H1 (cell line): ENCODE measurements around the gene SEC14L5. TPM values are rescaled to one million over a fixed set of nuclear protein-coding genes. Genes with fewer than 3 reads are reported as not detected.

Source experiments
- CTCF ChIA-PET: fragments of 300-600 bp; sonication (Branson Sonifier 250); formaldehyde crosslinking; loops from one replicate; lab custom pipeline; 2021; ENCODE audit not compliant: partially characterized antibody; lab: Charles Lee
- POLR2A ChIA-PET: fragments of 300-600 bp; sonication (Branson Sonifier 250); formaldehyde crosslinking; loops from one replicate; lab custom pipeline; 2021; ENCODE audit warnings: inconsistent platforms; ENCODE audit not compliant: partially characterized antibody; lab: Charles Lee
- DNase-seq, 2 experiments: peaks; one replicate each; pipeline versions ENCODE4 v3.0.0 to v3.0.0-alpha.2; 2010 to 2022; ENCODE audit warnings: low spot score in 2 of 2, low read depth in 1 of 2, mixed read lengths in 1 of 2
- FAIRE-seq: peaks from 2 replicates; lab custom pipeline; 2011; peaks lifted over from hg19 to GRCh38; lab: Jason Lieb, UNC
- H2AFZ ChIP-seq: 2 replicates; pipeline ENCODE4 v1.8.1; 2012; ENCODE audit warnings: low read length, inconsistent platforms
- H2AK5ac ChIP-seq: 2 replicates; pipeline ENCODE4 v1.6.1; 2013; ENCODE audit warnings: low read depth, low read length
- H2BK120ac ChIP-seq: replicated peaks from 2 replicates; pipeline ENCODE3; 2013; ENCODE audit warnings: low read depth, low read length, inconsistent platforms
- H2BK12ac ChIP-seq: 2 replicates; pipeline ENCODE4 v1.6.1; 2013; ENCODE audit warnings: low read depth, low read length
- H2BK15ac ChIP-seq: 2 replicates; pipeline ENCODE4 v1.6.1; 2013; ENCODE audit warnings: low read length
- H2BK20ac ChIP-seq: 2 replicates; pipeline ENCODE4 v1.6.1; 2013; ENCODE audit warnings: low read length
- H2BK5ac ChIP-seq: 2 replicates; pipeline ENCODE4 v1.6.1; 2013; ENCODE audit warnings: low read depth, low read length
- H3K14ac ChIP-seq: 2 replicates; pipeline ENCODE4 v1.6.1; 2013; ENCODE audit warnings: inconsistent platforms; ENCODE audit not compliant: insufficient read length
- H3K18ac ChIP-seq: 2 replicates; pipeline ENCODE4 v1.6.1; 2013; ENCODE audit warnings: low read length; ENCODE audit errors: extremely low read depth
- H3K23ac ChIP-seq: 2 replicates; pipeline ENCODE4 v1.6.1; 2013; ENCODE audit warnings: inconsistent platforms; ENCODE audit not compliant: insufficient read length
- H3K23me2 ChIP-seq: 2 replicates; pipeline ENCODE4 v1.6.1; 2013; ENCODE audit warnings: low read depth, low read length
- H3K27ac ChIP-seq: 2 replicates; pipeline ENCODE4 v1.6.1; 2011; ENCODE audit warnings: low read depth, low read length, inconsistent platforms
- H3K27me3 ChIP-seq, 4 experiments: replicated peaks in 1 of 4; 1 replicate in 1 of 4; 2 replicates in 3 of 4; pipeline versions ENCODE4 v1.6.1 to v1.8.1; 2011 to 2013; ENCODE audit warnings: low read length in 3 of 4, mild to moderate bottlenecking in 3 of 4, inconsistent platforms in 2 of 4, mixed read lengths in 2 of 4, moderate library complexity in 1 of 4; ENCODE audit not compliant: control insufficient read depth in 3 of 4, insufficient read depth in 3 of 4; ENCODE audit errors: extremely low read depth in 1 of 4
- H3K36me3 ChIP-seq, 4 experiments: 2 replicates each; pipeline versions ENCODE4 v1.6.1 to v1.8.1; 2011 to 2013; ENCODE audit warnings: mild to moderate bottlenecking in 4 of 4, low read length in 3 of 4, moderate library complexity in 2 of 4, control low read depth in 1 of 4, inconsistent platforms in 1 of 4; ENCODE audit not compliant: insufficient read depth in 4 of 4, control insufficient read depth in 2 of 4
- H3K4ac ChIP-seq: replicated peaks from 2 replicates; pipeline ENCODE3; 2013; ENCODE audit warnings: low read length, low read depth, mixed read lengths, inconsistent platforms; ENCODE audit not compliant: insufficient read length
- H3K4me1 ChIP-seq, 4 experiments: replicated peaks in 1 of 4; 1 replicate in 1 of 4; 2 replicates in 3 of 4; pipeline versions ENCODE4 v1.6.1 to v1.8.1; 2011 to 2013; ENCODE audit warnings: low read length in 3 of 4, inconsistent platforms in 2 of 4, mixed read lengths in 1 of 4; ENCODE audit not compliant: insufficient read depth in 4 of 4, control insufficient read depth in 3 of 4
- H3K4me2 ChIP-seq, 2 experiments: 2 replicates each; pipeline versions ENCODE4 v1.6.1 to v1.8.1; 2011 to 2013; ENCODE audit warnings: low read depth in 2 of 2, low read length in 2 of 2, control low read depth in 1 of 2, inconsistent platforms in 1 of 2, mild to moderate bottlenecking in 1 of 2; ENCODE audit not compliant: insufficient read depth in 1 of 2
- H3K4me3 ChIP-seq, 4 experiments: fragments of 200-600, 300-600 bp in 1 of 4; sonication (generic), shearing (Covaris generic), sonication (Bioruptor Twin) in 1 of 4; 2 replicates each; pipeline versions ENCODE4 v1.5.1 to v1.8.1; 2011 to 2016; ENCODE audit warnings: low read length in 4 of 4, low read depth in 3 of 4, control low read depth in 2 of 4, inconsistent platforms in 2 of 4, mild to moderate bottlenecking in 2 of 4, mixed read lengths in 1 of 4, moderate library complexity in 1 of 4; ENCODE audit not compliant: insufficient read depth in 2 of 4; ENCODE audit errors: extremely low read depth in 1 of 4
- H3K56ac ChIP-seq: replicated peaks from 2 replicates; pipeline ENCODE3; 2013; ENCODE audit warnings: low read depth, mild to moderate bottlenecking, mixed read lengths, low read length, inconsistent platforms; ENCODE audit not compliant: insufficient read length
- H3K79me1 ChIP-seq: 2 replicates; pipeline ENCODE4 v1.6.1; 2013; ENCODE audit warnings: low read depth, low read length, control low read depth
- H3K79me2 ChIP-seq, 2 experiments: 2 replicates each; pipeline versions ENCODE4 v1.6.1 to v1.8.1; 2012 to 2013; ENCODE audit warnings: low read length in 2 of 2, mild to moderate bottlenecking in 2 of 2, inconsistent platforms in 1 of 2; ENCODE audit not compliant: insufficient read depth in 2 of 2, control insufficient read depth in 1 of 2
- H3K9ac ChIP-seq, 4 experiments: replicated peaks in 1 of 4; 1 replicate in 1 of 4; 2 replicates in 3 of 4; pipeline versions ENCODE4 v1.6.1 to v1.8.1; 2011 to 2013; ENCODE audit warnings: low read depth in 3 of 4, low read length in 3 of 4, control low read depth in 2 of 4, mild to moderate bottlenecking in 2 of 4, moderate library complexity in 2 of 4, inconsistent platforms in 1 of 4; ENCODE audit errors: extremely low read depth in 1 of 4
- H3K9me3 ChIP-seq, 2 experiments: 2 replicates each; pipeline versions ENCODE4 v1.6.1 to v1.8.1; 2012 to 2013; ENCODE audit warnings: mild to moderate bottlenecking in 2 of 2, moderate library complexity in 2 of 2, control low read depth in 1 of 2, inconsistent platforms in 1 of 2, low read depth in 1 of 2, low read length in 1 of 2, mixed read lengths in 1 of 2; ENCODE audit not compliant: insufficient read depth in 2 of 2
- H4K20me1 ChIP-seq, 2 experiments: replicated peaks in 1 of 2; 2 replicates each; pipeline versions ENCODE3 to v1.8.1; 2011 to 2013; ENCODE audit warnings: inconsistent platforms in 2 of 2, low read length in 2 of 2, mild to moderate bottlenecking in 1 of 2; ENCODE audit not compliant: insufficient read depth in 2 of 2, control insufficient read depth in 1 of 2
- H4K5ac ChIP-seq: 2 replicates; pipeline ENCODE4 v1.6.1; 2013; ENCODE audit warnings: low read length, low read depth, mixed read lengths, inconsistent platforms; ENCODE audit not compliant: insufficient read length
- H4K8ac ChIP-seq: 2 replicates; pipeline ENCODE4 v1.8.0; 2013; ENCODE audit warnings: mild to moderate bottlenecking, moderate library complexity, low read length, inconsistent platforms; ENCODE audit not compliant: insufficient read depth; ENCODE audit errors: extremely low read depth
- H4K91ac ChIP-seq: replicated peaks from 2 replicates; pipeline ENCODE3; 2013; ENCODE audit warnings: low read length, mixed read lengths, inconsistent platforms; ENCODE audit not compliant: insufficient read length
- ASH2L ChIP-seq: fragments of 200-600, 300-600 bp; sonication (generic); IDR thresholded peaks from one replicate; pipeline ENCODE4 v1.7.1; 2017; ENCODE audit warnings: low read length
- BACH1 ChIP-seq: IDR thresholded peaks from 2 replicates; pipeline ENCODE4 v1.6.1; 2012; ENCODE audit warnings: low read length, improper control_type of control experiment
- CEBPB ChIP-seq: IDR thresholded peaks from 2 replicates; pipeline ENCODE4 v1.6.1; 2012; ENCODE audit warnings: low read depth, low read length
- EP300 ChIP-seq, 2 experiments: IDR thresholded peaks; 1 replicate in 1 of 2; 2 replicates in 1 of 2; pipeline ENCODE4 v1.6.1; 2011 to 2012; ENCODE audit warnings: low read depth in 2 of 2, low read length in 2 of 2, mild to moderate bottlenecking in 2 of 2, borderline replicate concordance in 1 of 2, inconsistent platforms in 1 of 2, moderate library complexity in 1 of 2
- GABPA ChIP-seq: IDR thresholded peaks from 2 replicates; pipeline ENCODE4 v1.6.1; 2011; ENCODE audit warnings: mild to moderate bottlenecking, low read length, moderate library complexity, borderline replicate concordance; ENCODE audit not compliant: insufficient read depth
- HDAC2 ChIP-seq, 2 experiments: fragments of 300-600 bp in 1 of 2; sonication (generic) in 1 of 2; IDR thresholded peaks; 2 replicates each; pipeline ENCODE4 v1.6.1; 2011 to 2012; ENCODE audit warnings: low read depth in 2 of 2, low read length in 2 of 2, mild to moderate bottlenecking in 2 of 2, moderate library complexity in 2 of 2, borderline replicate concordance in 1 of 2, inconsistent platforms in 1 of 2
- HDAC6 ChIP-seq: IDR thresholded peaks from one replicate; pipeline ENCODE4 v1.7.1; 2012; ENCODE audit warnings: low read depth, mild to moderate bottlenecking, inconsistent platforms, low read length, moderate library complexity
- MAFK ChIP-seq: IDR thresholded peaks from 2 replicates; pipeline ENCODE4 v1.6.1; 2012; ENCODE audit warnings: low read depth, mild to moderate bottlenecking, improper control_type of control experiment, low read length
- POLR2A ChIP-seq, 2 experiments: IDR thresholded peaks; 1 replicate in 1 of 2; 2 replicates in 1 of 2; pipeline ENCODE4 v1.6.1; 2011; ENCODE audit warnings: low read depth in 2 of 2, low read length in 2 of 2, mild to moderate bottlenecking in 2 of 2; ENCODE audit errors: control extremely low read depth in 1 of 2
- RFX5 ChIP-seq: IDR thresholded peaks from 2 replicates; pipeline ENCODE4 v1.6.1; 2011; ENCODE audit warnings: low read depth, low read length, improper control_type of control experiment, borderline replicate concordance
- SRF ChIP-seq: IDR thresholded peaks from 2 replicates; pipeline ENCODE4 v1.6.1; 2011; ENCODE audit warnings: mild to moderate bottlenecking, low read depth, low read length, moderate library complexity
- TAF1 ChIP-seq: IDR thresholded peaks from 2 replicates; pipeline ENCODE4 v1.6.1; 2011; ENCODE audit warnings: mild to moderate bottlenecking, low read depth, low read length
- TCF12 ChIP-seq: IDR thresholded peaks from 2 replicates; pipeline ENCODE4 v1.6.1; 2011; ENCODE audit warnings: low read depth, mild to moderate bottlenecking, low read length
- TEAD4 ChIP-seq: IDR thresholded peaks from 2 replicates; pipeline ENCODE4 v1.6.1; 2012; ENCODE audit warnings: low read depth, low read length, inconsistent platforms, mixed read lengths
- WGBS, 2 experiments: shearing (Covaris generic) in 1 of 2; methylation state at CpG; one replicate each; pipeline versions ENCODE4 v1.1.6 to v1.1.7; 2013 to 2015; ENCODE audit warnings: low lambda C conversion rate in 2 of 2, mixed read lengths in 2 of 2, inconsistent platforms in 1 of 2, low coverage in 1 of 2, missing lambda C conversion rate in 1 of 2; ENCODE audit not compliant: insufficient replicate concordance in 2 of 2, insufficient coverage in 1 of 2, insufficient read length in 1 of 2; ENCODE audit errors: extremely low coverage in 1 of 2, missing lambda C conversion rate in 1 of 2; 5-methylcytosine and 5-hydroxymethylcytosine counted together
- polyA plus RNA-seq, 7 experiments: library from polyadenylated mRNA; depleted of rRNA in 3 of 7; stranded (reverse) in 5 of 7; unstranded in 2 of 7; fragments of >200 nt in 5 of 7; fragments of 200-250 nt in 2 of 7; gene quantifications; 1 replicate in 5 of 7; 2 replicates in 1 of 7; 4 replicates in 1 of 7; pipeline versions ENCODE4 v1.2.1 to v1.2.3, GENCODE V29; 2011 to 2013; ENCODE audit warnings: missing spikeins in 2 of 7, mixed read lengths in 2 of 7
- total RNA-seq: library from RNA; stranded (reverse); fragmentation: NEBNext Ultra II Directional; extraction: Animal tissue kit (Norgen Biotek cat#: 25700); gene quantifications from 2 replicates; pipeline ENCODE4 v1.2.1, GENCODE V29; 2021
- TF ChIP-seq, protein P1 (sequence below): IDR thresholded peaks from 2 replicates; pipeline ENCODE4 v1.6.1; 2012; ENCODE audit warnings: inconsistent platforms

SEC14L5 gene
- total and polyA plus RNA-seq, 2 of the 8 experiments (the other 6 are each of a cell fraction or from before 2014, with no cell fraction given) = 1.9 to 3.0 TPM

DNA sequence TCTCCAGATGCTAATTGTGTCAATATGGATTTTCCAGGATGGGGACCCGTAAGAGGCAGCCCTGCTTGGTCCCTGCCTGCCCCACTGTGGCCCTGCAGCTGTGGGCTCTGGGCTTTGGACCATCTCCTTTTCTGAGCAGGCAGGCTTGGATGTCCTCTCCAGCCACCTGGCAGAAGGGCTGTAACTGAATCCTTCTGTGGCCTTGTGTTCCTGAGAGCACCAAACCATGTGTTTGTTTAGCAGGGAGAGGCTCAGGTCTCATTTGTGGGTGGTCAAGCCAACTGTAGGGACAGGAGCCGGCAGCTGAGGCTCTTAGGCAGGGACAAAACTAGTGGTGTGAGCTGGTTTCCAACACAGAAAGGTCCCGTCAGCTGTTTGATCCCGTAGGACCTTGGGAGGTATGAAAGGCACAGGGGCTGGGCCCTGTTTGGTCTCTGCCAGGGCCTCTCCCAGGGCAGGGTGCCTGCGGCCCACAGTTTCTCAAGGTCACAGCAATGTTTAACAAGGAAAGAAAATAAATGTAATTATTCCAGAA lies 18.5 kb downstream of the SEC14L5 start:
- H3K9ac ChIP-seq = no peak overlapping the region
- H2BK5ac ChIP-seq = no peak overlapping the region
- no peak overlapping the region for H3K14ac ChIP-seq
- H4K20me1 ChIP-seq = no peaks in the 10 kb centered on the region
- no peaks in the 10 kb centered on the region for H3K79me2 ChIP-seq
- H2BK20ac ChIP-seq = no peak overlapping the region
- ChIA-PET CTCF (interaction anchor here (0.9 kb wide), 1 partner anchor 109 kb away, joined by 4 read pairs; no protein-coding TSS in a partner anchor), POLR2A (no interaction called here)
- no peaks in the 10 kb centered on the region for H3K79me1 ChIP-seq
- H4K91ac ChIP-seq = no peak overlapping the region
- H2BK120ac ChIP-seq = no peak overlapping the region
- no peak overlapping the region for H3K4me3 ChIP-seq
- WGBS, 2 experiments = 94% methylated on average over 5 of the region's 5 CpGs; no CpG with 5 or more reads in 1 of the 2 experiments
- H3K4ac ChIP-seq = no peak overlapping the region
- H4K5ac ChIP-seq = no peak overlapping the region
- no peaks in the 10 kb centered on the region for H3K36me3 ChIP-seq
- H2BK15ac ChIP-seq = no peak overlapping the region
- no peak overlapping the region for H3K56ac ChIP-seq
- H2AFZ ChIP-seq = no peak overlapping the region
- no peaks in the 10 kb centered on the region for H3K23me2 ChIP-seq
- no peak overlapping the region for H3K23ac ChIP-seq
- H3K27me3 ChIP-seq = no peaks in the 10 kb centered on the region
- H4K8ac ChIP-seq = no peak overlapping the region
- H3K4me2 ChIP-seq = no peak overlapping the region
- H3K4me1 ChIP-seq = peaks cover 0 to 4% (median 0%) of the 10 kb centered on the region in 4 experiments; a peak in 2 of 7 replicates
- no peak overlapping the region for H2AK5ac ChIP-seq
- no peak overlapping the region for H3K27ac ChIP-seq
- FAIRE-seq (no peak), DNase-seq (no peak)
- H3K9me3 ChIP-seq = no peaks in the 10 kb centered on the region
- no peak overlapping the region for H3K18ac ChIP-seq
- H2BK12ac ChIP-seq = 0 out of 2 replicates have a peak overlapping the region, but pooled peaks have one; percentile 80
- TF ChIP-seq CEBPB = no peak
- no peak for TF ChIP-seq HDAC6
- TF ChIP-seq EP300 (IDR thresholded peaks at IDR 0.05; ENCODE audit: borderline replicate concordance in 1 of 2, low read depth in 2 of 2, low read length in 2 of 2) = no peak
- no peak for TF ChIP-seq ASH2L
- no peak for TF ChIP-seq MAFK
- no peak for TF ChIP-seq BACH1
- no peak for TF ChIP-seq TEAD4
- no peak for TF ChIP-seq RFX5
- no peak for TF ChIP-seq SRF
- TF ChIP-seq, protein P1, sequence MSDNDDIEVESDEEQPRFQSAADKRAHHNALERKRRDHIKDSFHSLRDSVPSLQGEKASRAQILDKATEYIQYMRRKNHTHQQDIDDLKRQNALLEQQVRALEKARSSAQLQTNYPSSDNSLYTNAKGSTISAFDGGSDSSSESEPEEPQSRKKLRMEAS = no peak
- no peak for TF ChIP-seq TCF12
- no peak for TF ChIP-seq TAF1
- no peak for TF ChIP-seq POLR2A (IDR thresholded peaks at IDR 0.05; ENCODE audit: control extremely low read depth in 1 of 2, low read depth in 2 of 2, low read length in 2 of 2)
- TF ChIP-seq GABPA = no peak
- no peak for TF ChIP-seq HDAC2 (IDR thresholded peaks at IDR 0.05; ENCODE audit: borderline replicate concordance in 1 of 2, low read depth in 2 of 2, low read length in 2 of 2)
